ENCODE results near the gene PPP6R2.
"Not testable (repeated sequence)": the region's sequence is repeated elsewhere in the genome, so short reads cannot be mapped to it uniquely, and the experiment has no call there.

Gene PPP6R2

DNA sequence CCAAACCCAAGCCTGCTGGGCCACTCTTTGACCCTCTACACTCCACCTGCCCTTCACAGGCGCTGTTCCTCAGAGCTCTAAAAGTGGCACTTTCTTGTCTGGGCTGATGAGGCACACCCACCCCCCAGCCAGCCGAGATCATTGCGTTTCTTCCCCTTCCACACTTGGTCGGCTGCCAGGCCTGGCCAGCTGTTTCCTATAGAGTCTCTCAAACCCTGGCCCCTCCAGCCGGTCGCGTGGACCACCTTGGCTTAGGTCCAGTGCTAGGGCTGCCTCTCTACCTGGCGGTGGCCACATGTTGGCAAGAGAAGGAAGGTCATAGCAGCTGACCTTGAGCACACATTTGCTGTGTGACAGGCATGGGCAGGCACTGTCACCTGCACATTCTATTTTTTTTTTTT lies 60.6 kb downstream of the PPP6R2 start:
- no peak for DNase-seq
- H3K36me3 ChIP-seq = peaks cover 41% of the 10 kb centered on the region
- no peak overlapping the region for H3K4me3 ChIP-seq (ENCODE audit: low read depth, low read length)
- TF ChIP-seq, protein P1, sequence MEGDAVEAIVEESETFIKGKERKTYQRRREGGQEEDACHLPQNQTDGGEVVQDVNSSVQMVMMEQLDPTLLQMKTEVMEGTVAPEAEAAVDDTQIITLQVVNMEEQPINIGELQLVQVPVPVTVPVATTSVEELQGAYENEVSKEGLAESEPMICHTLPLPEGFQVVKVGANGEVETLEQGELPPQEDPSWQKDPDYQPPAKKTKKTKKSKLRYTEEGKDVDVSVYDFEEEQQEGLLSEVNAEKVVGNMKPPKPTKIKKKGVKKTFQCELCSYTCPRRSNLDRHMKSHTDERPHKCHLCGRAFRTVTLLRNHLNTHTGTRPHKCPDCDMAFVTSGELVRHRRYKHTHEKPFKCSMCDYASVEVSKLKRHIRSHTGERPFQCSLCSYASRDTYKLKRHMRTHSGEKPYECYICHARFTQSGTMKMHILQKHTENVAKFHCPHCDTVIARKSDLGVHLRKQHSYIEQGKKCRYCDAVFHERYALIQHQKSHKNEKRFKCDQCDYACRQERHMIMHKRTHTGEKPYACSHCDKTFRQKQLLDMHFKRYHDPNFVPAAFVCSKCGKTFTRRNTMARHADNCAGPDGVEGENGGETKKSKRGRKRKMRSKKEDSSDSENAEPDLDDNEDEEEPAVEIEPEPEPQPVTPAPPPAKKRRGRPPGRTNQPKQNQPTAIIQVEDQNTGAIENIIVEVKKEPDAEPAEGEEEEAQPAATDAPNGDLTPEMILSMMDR (IDR thresholded peaks at IDR 0.05; ENCODE audit: low read depth, low read length) = no peak
- H3K27ac ChIP-seq = no peak overlapping the region
- H3K9me3 ChIP-seq (ENCODE audit: severe bottlenecking) = no peaks in the 10 kb centered on the region
- H3K27me3 ChIP-seq (ENCODE audit: insufficient read depth, low read depth, severe bottlenecking) = no peaks in the 10 kb centered on the region

DNA sequence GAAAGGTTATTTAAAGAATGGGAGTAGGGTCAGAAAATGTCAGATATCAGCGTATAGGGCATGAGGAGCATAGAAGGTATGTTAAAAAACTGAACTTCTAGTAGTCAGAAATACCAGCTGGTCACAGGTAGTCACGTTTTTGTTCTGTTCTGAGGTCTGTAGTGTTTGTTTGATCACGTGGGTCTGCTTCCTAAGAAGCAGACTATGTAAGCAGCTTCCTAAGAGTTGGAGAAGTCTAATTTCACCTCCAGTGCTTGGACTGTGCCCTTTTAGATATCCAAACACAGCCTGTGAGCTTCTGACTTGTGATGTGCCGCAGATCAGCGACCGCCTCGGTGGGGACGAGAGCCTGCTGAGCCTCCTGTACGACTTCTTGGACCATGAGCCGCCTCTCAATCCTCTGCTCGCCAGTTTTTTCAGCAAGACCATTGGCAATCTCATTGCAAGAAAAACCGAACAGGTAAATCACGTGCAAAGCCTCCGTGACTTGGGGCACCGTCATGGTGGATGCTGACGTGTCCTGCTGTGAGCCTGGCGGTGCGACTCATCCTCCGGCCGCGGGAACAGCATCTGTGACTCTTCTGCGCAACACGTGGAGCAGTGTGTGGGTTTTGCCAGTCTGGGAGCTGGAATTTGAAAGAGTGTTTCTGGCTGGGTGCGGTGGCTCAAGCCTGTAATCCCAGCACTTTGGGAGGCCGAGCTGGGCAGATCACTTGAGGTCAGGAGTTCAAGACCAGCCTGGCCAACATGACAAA lies 63.5 kb downstream of the PPP6R2 start:
- DNase-seq = no peak
- no peaks in the 10 kb centered on the region for H3K27me3 ChIP-seq (ENCODE audit: insufficient read depth, low read depth, severe bottlenecking)
- peaks cover 36% of the 10 kb centered on the region for H3K36me3 ChIP-seq
- H3K4me3 ChIP-seq (ENCODE audit: low read depth, low read length) = no peak overlapping the region
- no peaks in the 10 kb centered on the region for H3K9me3 ChIP-seq (ENCODE audit: severe bottlenecking)
- H3K27ac ChIP-seq = no peak overlapping the region
- TF ChIP-seq, protein P1 (IDR thresholded peaks at IDR 0.05; ENCODE audit: low read depth, low read length) = no peak

DNA sequence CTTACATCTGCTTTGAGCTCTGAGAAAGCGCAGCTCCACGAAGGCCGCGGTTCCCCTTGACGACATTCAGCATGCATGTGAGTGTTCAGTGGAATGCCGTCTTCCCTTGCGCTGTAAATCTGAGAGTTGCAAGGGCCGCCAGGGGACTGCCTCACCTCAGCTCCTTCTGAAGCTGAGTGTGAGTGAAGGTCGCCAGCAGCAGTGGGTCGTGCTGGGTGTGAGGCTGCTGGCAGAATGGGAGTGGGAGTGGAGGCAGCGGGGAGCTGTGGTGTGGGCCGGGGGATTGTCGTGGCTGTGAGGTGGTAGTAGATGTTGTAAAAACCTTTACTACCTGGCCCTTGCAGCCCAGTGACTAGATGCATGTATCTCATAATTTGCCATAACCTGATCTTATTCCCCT lies 65.2 kb downstream of the PPP6R2 start:
- H3K27ac ChIP-seq = no peak overlapping the region
- peaks cover 36% of the 10 kb centered on the region for H3K36me3 ChIP-seq
- no peak overlapping the region for H3K4me3 ChIP-seq (ENCODE audit: low read depth, low read length)
- no peaks in the 10 kb centered on the region for H3K27me3 ChIP-seq (ENCODE audit: insufficient read depth, low read depth, severe bottlenecking)
- TF ChIP-seq, protein P1 (IDR thresholded peaks at IDR 0.05; ENCODE audit: low read depth, low read length) = no peak
- H3K9me3 ChIP-seq (ENCODE audit: severe bottlenecking) = no peaks in the 10 kb centered on the region
- no peak for DNase-seq

DNA sequence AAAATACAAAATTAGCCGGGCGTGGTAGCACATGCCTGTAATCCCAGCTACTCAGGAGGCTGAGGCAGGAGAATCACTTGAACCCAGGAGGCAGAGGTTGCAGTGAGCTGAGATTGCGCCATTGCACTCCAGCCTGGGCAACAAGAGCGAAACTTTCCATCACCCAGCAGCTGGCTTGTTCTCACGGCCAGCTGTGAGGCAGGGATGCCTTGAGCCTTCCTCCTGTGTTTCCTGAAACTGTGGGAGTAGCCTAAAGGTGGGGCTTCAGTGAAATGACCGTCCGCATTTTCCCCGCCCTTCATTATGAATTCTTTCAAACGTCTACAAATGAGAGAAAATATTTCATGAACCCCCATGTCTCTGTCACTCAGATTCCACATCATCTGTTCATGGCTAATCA lies 65.8 kb downstream of the PPP6R2 start:
- not testable (repeated sequence) for H3K9me3 ChIP-seq (ENCODE audit: severe bottlenecking); H3K27ac ChIP-seq; H3K4me3 ChIP-seq (ENCODE audit: low read depth, low read length); DNase-seq; H3K27me3 ChIP-seq (ENCODE audit: insufficient read depth, low read depth, severe bottlenecking)
- H3K36me3 ChIP-seq = peaks cover 38% of the 10 kb centered on the region

DNA sequence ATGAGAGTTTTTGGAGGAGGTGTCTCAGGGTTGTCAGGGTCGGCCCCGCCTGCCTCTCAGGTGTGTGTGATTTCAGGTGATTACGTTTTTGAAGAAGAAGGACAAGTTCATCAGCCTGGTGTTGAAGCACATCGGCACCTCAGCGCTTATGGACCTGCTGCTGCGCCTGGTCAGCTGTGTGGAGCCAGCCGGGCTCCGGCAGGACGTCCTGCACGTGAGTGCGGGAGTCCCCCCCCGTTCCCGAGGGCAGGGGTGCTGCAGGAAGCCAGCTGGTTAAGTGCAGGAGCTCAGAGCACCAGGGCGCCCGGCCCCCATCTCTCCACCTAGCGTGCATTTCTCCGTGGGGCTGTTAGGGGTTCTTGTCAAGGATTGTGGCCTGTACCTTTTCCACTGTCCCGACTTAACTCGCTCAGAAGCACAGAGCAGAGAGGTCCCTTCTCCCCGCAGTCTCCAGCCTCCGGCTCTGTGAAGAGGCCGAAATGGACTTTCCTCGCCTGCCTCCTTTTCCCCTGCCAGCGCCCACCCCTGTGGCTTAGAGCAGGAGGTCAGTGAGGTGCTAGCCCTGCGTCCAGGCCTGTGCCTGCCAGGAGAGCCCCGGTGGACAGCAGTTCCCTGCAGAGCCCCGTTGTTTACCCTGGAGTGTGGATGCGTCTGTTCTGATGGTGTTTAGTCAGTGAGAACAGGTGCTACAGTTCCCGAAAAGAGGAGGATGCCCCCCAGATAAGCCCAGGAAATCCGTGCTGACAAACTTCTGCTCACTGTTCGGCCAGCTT lies 71.5 kb downstream of the PPP6R2 start:
- DNase-seq = no peak
- no peak overlapping the region for H3K4me3 ChIP-seq (ENCODE audit: low read depth, low read length)
- H3K36me3 ChIP-seq = peaks cover 59% of the 10 kb centered on the region
- TF ChIP-seq, protein P1 (IDR thresholded peaks at IDR 0.05; ENCODE audit: low read depth, low read length) = no peak
- H3K27me3 ChIP-seq (ENCODE audit: insufficient read depth, low read depth, severe bottlenecking) = no peaks in the 10 kb centered on the region
- no peaks in the 10 kb centered on the region for H3K9me3 ChIP-seq (ENCODE audit: severe bottlenecking)
- no peak overlapping the region for H3K27ac ChIP-seq

DNA sequence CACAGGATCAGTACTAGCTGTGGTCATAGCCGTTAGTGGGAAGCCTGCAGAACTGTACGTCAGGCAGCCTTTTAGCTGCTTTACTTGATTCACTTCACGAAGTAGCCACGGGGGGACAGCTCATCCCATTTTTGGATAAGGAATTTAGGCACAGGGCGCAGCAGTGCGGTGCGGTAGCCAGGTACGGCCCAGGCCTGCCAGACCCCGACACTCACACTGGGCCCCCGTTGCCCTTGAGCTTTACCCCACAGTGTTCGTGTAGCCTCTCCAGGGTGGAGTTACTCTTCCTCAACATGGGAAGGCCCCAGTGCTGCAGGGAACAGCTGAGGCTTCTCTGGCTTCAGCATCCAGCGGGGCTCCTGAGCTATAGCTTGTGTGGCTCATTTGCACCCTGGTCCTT lies 72.3 kb downstream of the PPP6R2 start:
- TF ChIP-seq, protein P1 (IDR thresholded peaks at IDR 0.05; ENCODE audit: low read depth, low read length) = no peak
- Histone ChIP-seq H3K27ac (no peak overlapping the region), H3K27me3 (ENCODE audit: insufficient read depth, low read depth, severe bottlenecking) (no peaks in the 10 kb centered on the region), H3K4me3 (ENCODE audit: low read depth, low read length) (no peak overlapping the region), H3K36me3 (peaks cover 63% of the 10 kb centered on the region), H3K9me3 (ENCODE audit: severe bottlenecking) (no peaks in the 10 kb centered on the region)
- no peak for DNase-seq

All from WERI-Rb-1 (cell line).